ENCODE results near the gene RNF10.
"Not testable (repeated sequence)": the region's sequence is repeated elsewhere in the genome, so short reads cannot be mapped to it uniquely, and the experiment has no call there.

Gene RNF10

DNA sequence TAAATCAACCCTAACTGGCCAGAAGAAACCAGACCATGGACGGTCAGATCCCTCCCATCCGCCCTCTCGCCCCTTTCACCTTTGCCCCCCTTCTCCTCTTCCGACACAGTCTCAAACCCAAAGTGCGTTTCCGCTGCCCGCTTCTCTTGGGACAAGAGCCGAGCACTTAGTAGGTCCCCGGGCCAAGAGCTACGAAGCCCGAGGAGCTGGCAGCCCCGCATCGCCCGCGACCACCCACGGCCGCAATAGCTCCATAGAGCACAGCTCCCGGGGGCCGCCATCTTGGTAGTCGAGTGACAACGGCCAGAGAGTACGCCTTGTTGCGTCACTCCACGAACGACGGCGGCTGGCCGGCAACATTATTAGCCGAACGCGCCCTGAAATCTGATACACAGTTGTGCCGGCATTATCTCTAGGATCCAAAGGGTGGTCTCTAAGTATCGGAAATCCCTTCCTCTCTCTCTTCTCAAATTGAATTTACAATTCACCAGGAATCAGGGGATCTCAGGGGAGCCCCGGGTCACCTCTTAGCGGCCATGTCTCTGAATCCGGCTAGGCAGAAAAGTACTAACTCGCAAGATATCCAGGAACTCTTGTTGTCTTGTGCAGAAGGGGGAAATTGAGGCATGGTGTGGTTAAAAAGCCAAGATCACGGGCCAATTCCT, 5.2 kb upstream of the RNF10 start, which contains the start of gene COQ5:
COQ5 (minus strand) TSS at position 298 of the 665 bp plus-strand sequence; CDS start at position 281, 17 bp downstream.
- peak; percentile 96 for DNase-seq

- no peak for DNase-seq
These were observed 4.3 kb upstream of the RNF10 start for GRCh38 chr12:120529641-120530417.

DNA sequence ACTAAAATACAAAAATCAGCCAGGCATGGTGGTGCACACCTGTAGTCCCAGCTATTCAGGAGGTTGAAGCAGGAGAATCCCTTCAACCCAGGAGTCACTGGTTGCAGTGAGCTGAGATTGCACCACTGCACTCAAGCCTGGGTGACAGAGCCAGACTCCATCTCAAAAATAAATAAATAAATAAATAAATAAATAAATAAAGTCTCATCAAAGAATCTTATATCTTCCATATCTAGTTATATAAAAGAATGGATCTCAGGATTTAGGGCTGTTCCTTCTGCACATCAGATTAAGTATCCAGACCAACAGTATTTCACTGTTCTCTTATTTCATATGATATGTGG, 3.8 kb upstream of the RNF10 start:
- not testable (repeated sequence) for DNase-seq

GRCh38 chr12:120532701-120533238, 1.4 kb upstream of the RNF10 start:
- DNase-seq = no peak

- DNase-seq = no peak
These were observed 823 bp downstream of the RNF10 start for GRCh38 chr12:120534703-120535655.

GRCh38 chr12:120536064-120536791, 2.1 kb downstream of the RNF10 start:
- DNase-seq = no peak

- no peak for DNase-seq
These were observed 3.7 kb downstream of the RNF10 start for GRCh38 chr12:120537856-120538220.

DNA sequence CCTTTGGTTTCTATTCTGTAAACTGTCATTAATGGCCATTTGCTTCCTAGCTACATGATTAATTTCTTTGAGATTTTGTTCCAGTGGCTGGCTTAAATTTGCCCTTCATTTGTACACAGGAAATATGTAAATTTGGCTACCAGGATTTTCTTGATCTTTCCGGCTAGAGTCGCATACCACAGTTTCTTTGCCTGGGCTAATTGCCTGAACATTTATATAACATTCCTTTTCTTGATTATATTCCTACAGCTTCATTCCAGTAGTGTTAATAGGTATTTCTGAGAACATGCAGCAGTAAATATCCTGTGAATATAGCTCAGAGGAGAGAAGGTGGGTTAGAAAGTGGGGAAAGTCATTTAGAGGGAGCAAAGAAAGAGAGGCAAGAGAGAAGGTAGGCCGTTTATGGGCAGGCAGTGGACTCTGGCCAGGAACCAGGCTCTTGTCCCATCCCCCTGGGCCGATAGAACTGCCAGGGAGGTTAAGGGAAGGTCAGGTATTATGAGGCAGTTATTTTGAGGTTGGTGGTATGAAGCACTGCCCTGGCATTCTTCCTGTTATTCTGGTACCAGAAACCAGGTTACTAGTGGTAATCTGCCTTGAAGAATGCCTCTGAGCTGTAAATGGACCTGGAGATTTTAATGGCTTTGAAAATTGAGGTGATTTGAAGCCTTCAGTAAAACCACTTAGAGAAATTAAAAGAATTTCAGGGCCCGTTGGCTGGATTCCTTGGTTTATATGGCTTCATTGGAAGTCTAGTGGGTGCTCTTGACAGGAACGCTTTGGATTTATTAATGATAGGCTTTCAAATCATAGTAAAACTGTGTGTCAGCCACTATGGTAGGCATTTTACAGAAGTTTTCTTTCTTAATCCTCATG, 4.4 kb downstream of the RNF10 start:
- no peak for DNase-seq

DNA sequence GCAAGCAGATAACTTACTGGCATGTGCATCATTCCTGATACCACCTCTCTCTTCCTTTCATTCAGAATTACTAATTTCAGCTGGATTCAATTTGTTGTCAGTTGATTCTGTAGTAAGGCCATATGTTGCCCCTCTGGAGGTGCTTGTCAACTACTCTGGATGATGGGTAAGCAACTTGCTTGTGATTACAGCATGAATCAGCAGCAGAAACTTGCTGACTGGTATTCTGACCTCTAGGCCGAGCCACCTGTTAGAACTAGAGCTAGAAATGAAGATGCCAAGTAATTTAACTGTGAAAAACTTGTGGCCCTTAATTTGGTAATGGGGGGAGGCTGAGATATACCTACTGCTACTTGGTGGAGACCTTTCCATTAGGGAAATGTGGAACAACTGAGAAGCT, 5.1 kb downstream of the RNF10 start:
- DNase-seq = no peak

- DNase-seq = no peak
These were observed 6.3 kb downstream of the RNF10 start for GRCh38 chr12:120540445-120540844.

DNA sequence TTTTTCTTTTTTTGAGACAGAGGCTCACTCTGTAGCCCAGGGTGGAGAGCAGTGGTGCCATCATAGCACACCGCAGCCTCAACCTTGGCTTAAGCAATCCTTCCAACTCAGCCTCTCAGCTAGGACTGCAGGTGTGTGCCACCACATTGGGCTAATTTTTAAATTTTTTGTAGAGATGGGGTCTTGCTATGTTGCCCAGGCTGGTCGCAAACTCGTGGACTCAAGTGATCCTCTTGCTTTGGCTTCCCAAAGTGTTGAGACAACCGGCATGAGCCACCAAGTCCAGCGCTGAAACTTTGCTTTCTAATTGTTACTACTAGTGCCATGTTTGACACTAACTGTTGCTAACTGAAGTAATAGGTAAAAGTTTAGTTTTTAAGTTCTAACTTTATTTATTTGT, 8.0 kb downstream of the RNF10 start:
- DNase-seq = no peak

DNA sequence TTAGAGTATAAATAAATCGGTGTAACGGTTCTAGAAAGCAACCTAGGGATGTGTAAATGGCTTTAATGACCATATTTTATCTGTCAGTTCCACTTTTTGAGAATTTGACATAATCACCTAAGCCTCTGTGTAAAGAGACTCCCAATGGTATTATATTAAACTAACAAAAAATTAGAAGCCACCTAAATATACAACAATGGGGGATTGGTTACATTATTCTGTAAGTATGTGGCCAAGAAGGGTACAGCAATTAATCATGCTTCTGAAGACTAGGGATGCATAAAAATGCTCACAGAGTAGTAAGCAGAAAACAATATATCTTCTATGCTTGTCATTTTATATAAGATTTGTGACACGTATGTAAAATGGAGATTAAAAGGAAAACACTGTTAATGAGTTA, 10.5 kb downstream of the RNF10 start:
- DNase-seq = no peak

GRCh38 chr12:120546050-120546386, 11.9 kb downstream of the RNF10 start:
- DNase-seq = no peak

DNA sequence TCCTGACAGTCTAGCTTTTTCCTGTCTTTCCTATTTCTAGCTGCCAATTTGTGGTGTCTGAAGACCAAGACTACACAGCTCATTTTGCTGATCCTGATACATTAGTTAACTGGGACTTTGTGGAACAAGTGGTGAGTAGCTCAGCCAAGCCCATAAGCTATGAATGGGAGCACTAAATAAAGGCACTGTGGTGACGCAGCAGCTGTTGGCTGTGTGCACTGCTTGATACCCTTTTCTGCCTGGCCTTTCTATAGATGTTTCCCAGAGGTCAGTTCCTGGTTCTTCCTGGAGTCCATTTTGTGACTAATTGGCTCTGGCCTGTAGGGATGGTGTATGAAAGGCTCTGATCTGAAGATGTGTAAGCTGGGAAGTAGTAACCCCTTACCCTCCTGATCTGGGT, 20.5 kb downstream of the RNF10 start:
- no peak for DNase-seq

DNA sequence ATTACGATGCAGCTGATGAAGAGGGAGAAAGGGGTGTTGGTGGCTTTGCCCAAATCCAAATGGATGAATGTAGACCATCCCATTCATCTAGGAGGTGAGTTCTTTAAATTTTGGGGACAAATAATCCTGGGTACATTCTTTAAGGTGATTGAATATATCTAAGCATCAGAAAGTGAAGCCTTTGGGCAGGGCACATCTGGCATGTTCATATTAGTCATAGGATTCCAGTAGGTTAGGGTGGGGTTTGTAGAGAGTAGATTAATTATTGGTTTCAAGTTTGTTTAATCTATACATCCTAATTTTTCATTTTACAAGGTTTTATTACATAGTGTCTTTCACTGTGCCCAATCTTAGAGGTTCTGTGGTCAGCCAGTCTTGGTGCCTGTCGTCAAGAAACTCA, 23.4 kb downstream of the RNF10 start:
- no peak for DNase-seq

- DNase-seq = no peak
These were observed 28.8 kb downstream of the RNF10 start for GRCh38 chr12:120562906-120563305.

- no peak for DNase-seq
These were observed 29.3 kb downstream of the RNF10 start for GRCh38 chr12:120563495-120563894.

DNA sequence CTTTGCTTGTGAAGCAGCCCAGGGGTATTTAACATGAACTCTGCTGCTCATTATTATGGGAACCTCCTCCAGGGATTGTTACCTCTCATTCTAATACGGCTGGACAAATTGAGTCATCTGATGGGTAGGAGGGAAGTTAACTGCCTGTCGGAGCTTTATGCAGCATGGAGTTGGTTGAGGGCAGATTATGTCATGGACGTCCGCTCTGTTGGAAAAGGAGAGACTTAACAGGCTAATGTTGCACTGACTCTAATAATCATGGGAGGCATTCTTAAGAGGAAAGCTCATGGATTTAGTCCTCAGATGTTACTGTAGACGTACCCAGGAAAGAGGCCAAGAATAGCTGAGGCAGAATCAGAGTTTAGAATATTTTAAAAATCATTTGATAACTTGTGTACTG, 37.1 kb downstream of the RNF10 start:
- DNase-seq = no peak

GRCh38 chr12:120573560-120573959, 39.4 kb downstream of the RNF10 start:
- no peak for DNase-seq

GRCh38 chr12:120574106-120574505, 40.0 kb downstream of the RNF10 start:
- no peak for DNase-seq

DNA sequence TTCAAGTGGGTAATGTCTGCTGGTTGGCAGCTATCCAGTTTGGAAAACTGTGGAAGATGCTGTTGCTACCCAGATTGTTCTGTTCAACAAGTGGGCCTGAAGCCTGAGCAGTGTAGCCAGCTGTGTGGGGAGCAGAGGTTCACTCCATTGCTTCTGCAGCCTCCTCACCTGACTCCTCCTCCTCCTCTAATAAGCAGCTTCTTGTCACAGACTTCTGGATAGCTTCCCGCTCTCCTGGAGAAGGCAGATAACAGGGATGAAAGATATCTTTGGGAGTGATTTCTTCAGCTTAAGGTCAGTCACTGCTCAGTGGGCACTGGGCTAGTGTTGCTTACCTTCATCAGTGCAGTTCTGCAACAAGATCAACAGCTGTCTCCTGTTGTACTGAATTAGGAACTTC, 45.0 kb downstream of the RNF10 start:
- DNase-seq = no peak

All from right forelimb (tissue), 1 donor.